ENCODE measurements around the gene TIMM17A.
A peak's percentile ranks its signal among the peaks of the same experiment; 100 is the strongest.

Gene TIMM17A

DNA sequence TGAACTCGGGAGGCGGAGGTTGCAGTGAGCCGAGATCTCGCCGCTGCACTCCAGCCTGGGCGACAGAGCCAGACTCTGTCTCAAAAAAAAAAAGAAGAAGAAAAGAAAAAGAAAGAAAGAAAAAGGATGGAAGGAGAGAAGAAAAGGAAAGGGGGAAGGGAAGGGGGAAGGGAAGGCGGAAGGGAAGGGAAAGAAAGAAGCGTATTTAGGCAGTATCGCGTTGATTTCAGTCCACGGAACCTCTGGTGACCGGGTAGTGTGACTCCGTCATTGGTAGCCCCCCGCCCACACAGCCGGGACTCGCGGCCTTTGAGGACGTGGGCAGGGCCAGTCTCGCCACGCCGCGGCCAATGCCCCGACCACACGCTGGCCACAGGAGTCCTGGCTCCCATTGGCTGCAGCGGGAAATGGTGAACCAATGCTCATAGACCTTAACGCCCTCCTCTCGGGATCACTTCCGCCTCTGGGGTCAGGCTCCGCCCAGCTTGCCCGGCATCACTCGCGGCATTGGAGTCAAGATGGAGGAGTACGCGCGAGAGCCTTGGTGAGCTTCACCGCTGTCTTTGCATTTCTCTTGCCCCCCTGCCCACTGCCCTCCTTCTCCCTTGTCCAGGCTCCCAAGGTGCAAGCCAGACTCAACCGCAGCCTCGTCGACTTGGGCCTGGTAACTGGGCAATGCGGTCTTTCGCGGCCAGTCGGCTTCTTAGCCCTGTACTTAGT, at the start of gene TIMM17A:
TIMM17A (plus strand) TSS at position 495 of the 720 bp plus-strand sequence; CDS start at position 519, 24 bp downstream.
- peak; percentile 91 for DNase-seq (ENCODE audit: low spot score)

DNA sequence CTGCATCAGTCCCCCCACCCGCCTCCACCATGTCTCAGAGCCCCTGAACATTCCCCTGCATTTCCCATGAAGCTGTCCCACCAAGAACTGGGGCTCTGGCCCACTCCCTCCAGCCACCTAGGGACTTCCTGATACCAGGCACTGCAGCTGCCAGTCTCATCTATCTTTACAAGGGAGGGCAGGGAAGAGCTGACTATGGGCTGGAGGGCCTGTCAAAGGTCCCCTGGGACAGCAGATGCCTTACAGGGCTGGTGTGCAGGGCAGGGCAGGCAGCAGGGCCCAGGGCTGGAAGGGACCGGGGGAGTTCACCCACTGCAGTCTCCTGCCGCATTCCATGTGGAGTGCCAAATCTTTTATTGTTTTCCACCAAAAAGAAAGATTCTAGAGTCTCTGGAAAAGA, 49.0 kb upstream of the TIMM17A start:
- DNase-seq (ENCODE audit: low spot score): no peak

DNA sequence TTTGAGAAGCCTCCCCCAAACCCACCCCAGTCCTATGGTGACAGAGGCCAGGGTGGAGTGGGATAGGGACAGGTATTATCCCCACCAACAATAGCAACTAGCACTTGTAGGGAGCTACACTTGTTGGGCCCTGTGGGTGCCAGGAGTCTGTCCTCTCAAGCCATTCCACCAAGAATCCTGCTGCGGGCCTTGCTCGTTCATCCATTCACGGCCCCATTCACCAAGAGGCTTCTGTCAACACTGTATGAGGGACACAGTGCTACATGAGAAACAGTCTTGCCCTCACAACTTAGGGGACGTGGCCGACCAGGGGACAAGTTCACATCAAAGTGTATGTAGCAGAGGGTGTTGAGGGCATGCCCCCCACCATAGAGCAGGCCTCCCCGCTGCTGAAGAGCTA, 47.7 kb upstream of the TIMM17A start:
- DNase-seq (ENCODE audit: low spot score): no peak

DNA sequence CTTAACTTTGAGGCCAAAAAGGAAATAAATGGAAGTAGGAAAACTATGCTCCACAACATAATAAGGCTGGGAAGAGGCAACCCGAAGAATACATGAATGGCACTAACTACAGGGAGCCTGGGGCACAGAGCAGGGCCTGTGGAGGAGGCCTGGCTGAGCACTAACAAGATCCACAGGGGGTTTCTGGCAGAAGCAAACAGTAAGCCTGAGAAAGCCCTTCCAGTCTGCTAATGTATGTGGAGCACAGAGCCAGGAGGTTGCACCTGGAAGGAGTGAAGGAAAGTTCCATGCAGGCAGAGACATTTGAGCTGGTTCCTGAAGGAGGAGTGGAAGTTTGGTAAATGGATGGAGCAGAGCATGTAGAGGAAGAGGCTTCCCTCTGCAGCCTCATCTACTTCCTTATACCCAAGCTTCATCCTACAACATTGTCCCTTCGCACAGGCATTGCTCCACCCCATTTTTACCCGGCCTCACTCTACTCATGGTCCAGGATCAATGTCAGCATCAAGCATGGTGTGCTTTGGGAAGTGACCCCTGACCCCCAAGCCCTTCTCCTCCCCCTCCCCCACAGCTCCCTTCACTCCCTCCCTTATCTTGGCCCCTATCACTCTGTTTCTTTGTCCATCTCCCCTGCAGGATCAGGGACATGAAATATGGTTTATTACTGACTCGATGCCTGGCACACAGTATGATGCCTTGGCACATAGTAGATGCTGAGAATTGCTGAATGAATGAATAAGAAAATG, 43.3 kb upstream of the TIMM17A start:
- DNase-seq (ENCODE audit: low spot score): no peak

DNA sequence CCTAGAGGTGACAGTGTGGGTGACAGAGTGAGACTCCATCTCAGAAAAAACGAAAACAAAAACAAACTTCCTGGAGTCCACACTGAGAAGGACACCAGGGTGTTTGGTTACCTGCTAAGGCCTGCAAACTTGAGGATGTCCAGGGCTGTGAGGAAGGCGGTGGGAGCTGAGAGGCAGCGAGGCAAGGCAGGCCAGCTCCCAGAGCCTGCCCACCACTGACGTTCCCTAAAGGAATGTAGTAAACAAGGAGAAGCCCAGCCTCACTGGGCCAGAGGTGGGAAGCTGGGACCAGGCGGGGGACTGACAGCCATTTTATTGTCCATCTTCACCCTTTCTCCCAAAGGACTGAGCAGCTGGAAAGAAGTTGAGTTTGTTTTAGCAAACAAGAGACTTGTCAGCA, 42.5 kb upstream of the TIMM17A start:
- no peak for DNase-seq (ENCODE audit: low spot score)

DNA sequence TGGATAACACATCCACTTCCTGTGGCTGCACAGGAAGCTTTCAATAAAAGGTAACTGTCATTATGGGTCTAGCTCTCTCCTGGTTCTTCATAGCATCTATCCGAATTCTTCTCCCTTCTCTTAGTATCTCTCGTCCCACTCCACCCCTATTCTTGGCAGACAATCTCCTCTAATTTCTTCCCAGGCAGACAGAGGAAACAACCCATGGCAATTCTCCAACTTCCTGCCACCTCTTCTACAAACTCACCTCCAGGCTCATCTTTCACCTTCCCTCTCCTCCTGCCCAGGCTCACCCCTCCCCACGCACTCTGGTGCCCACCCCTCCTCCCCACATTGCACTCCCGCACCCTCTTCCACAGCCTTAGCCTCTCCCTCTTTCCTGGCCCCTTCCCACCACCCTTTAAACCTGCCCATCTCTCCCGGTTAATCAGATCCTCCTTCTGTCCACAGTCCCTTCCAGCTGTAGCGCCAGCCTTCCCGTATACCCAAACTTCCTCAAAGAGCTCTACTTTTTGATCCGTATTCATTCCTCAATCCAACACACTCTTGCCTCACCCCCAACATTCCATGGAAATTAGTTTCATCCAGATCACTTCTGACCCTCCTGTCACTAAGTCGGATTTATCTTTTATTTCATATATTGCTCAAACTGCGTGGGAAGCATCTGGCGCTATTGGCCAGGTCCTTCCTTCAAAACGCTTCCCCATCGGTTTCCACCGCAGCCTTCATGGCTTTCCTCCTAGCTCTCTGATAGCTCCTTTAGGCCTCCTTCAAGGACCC, 40.7 kb upstream of the TIMM17A start:
- no peak for DNase-seq (ENCODE audit: low spot score)

DNA sequence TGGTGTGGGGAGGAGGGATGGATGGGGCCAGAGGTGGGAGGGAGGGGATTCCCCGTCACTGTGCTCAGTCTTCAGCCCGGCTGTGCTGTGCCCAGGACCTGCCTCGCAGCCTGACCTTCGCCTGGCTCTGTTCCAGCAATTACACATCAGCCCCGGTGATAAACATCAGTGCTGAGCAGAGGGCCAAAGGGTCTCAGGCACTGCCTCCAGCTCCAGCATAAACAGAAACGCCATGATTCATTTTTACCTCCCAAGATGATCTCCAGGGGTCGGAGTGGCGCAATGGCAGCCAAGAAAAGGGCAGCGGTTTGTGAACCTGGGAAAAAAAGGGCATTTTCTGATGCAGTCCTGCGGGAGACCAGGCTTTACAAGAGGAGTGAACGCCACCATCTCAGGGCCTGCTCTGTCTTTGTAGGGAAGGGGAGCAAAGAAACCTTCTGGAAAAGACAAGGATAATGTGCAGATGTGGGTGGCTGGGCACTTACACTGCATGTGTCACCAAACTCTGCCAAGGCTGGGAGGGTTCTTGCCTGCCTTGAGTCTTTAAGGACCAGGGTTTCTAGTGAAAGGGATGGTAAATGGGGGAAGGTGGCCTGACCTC, 38.6 kb upstream of the TIMM17A start:
- DNase-seq (ENCODE audit: low spot score): no peak

DNA sequence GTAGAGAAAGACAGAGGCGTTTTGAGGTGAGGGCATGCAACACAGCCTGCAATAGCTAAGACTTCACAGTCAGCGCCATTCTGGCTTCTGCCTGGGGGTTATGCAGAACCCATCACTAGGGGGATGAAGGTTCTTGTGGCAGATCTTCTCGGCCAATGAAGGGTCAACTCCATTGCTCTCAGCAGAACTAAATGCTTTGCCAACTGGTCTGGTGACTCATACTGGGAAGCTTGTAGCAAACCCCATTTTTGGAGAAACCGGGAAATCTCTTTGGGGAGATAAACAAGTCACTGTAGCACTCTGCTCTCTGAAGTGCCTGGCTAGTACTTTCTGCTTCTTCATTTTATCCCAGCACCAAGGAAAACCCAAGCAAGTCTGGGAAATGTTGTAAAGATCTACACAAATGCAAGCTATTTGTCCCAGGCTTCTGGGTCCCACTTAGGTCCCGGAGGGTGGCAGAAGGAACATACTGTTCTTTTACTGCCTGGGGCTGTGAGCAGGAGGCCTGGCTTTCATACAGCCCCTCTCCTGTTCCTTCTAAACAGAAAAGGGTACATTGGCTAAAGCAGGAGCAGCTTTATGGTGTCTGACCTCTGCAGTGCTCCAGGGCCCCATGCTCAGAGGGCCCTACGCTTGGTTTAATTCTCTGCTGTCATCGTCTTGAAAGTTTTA, 37.8 kb upstream of the TIMM17A start:
- DNase-seq (ENCODE audit: low spot score): no peak

DNA sequence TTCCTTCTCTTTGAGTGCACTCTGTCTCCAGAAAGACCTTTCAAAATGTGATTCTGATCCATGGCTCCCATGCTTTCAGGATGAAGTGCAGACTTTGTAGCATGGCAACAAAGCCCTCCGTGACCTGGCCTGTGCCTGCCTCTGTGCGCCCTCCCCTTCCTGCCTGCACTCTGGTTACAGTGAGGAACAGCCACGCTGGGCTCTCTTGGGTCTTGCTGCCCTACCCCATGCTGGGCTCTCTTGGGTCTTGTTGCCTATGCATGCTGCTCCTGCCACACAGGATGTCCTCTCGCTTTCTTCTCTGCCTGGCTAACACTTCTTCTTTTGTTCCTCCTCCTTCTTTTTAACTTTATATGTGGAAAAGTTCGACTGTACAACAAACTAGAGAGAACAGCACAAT, 37.0 kb upstream of the TIMM17A start:
- no peak for DNase-seq (ENCODE audit: low spot score)

DNA sequence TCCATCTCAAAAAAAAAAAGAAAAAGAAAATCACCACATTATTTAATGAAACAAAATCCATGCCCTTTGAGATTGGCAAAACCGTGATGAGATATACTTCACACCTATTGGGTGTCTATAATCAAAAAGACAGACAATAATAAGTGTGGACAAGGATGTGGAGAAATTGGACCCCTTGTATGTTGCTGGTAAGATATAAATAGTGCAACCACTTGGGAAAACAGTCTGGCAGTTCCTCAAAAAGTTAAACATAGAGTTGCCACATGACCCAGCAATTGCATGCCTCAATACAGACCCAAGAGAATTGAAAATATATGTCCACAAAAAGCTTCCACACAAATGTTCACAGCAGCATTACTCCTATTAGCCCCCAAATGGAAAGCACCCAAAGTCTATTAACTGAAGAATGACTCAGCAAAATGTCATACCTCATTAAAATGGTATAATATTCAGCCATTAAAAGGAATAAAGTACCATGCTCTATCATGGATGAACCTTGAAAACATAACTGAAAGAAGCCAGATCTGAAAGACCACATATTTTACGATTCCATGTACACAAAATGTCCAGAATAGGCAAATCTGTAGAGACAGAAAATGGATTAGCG, 33.2 kb upstream of the TIMM17A start:
- no peak for DNase-seq (ENCODE audit: low spot score)

DNA sequence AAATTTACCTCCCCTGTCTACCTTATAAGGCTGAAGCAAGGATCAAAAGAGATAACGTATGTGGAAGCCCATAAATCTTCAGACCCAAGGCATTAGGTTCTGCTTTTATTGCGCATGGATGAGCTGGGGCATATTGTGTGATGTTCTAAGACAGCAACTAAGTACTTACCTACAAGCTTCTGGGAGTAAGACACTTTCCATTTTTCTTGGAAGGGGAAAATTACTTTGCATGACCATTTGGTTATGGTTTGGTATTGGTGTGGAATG, 30.1 kb upstream of the TIMM17A start:
- DNase-seq (ENCODE audit: low spot score): no peak

DNA sequence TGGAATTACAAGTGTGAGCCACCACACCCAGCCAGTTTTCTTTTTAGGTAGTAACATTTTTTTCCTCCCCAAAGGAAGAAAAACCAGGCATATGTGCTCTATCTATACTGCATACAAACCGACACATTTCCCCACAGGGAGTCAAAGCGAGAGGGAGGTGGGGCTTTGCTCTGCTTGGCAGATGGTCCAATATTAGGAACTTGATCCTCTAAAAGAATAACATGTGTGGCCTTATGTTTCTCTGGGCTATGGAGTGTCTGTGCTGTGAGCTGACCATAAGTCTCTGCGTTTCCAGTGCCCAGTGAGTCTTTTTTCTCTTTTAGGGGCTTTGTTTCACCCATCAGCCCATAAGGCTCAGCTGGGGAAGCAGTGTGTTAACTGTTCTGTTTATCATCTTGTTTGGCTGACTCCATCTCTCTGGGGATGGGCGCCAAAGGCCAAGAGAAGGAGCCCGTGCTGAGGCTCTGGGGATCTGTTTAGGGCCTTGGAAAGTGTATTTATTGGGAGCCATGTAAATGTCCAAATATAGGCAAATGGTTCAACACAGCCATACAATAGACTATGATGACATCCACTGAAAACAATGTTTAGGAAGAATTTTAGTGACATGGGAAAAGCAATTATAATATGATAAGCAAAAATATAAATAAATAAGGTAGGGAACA, 29.2 kb upstream of the TIMM17A start:
- DNase-seq (ENCODE audit: low spot score): no peak

DNA sequence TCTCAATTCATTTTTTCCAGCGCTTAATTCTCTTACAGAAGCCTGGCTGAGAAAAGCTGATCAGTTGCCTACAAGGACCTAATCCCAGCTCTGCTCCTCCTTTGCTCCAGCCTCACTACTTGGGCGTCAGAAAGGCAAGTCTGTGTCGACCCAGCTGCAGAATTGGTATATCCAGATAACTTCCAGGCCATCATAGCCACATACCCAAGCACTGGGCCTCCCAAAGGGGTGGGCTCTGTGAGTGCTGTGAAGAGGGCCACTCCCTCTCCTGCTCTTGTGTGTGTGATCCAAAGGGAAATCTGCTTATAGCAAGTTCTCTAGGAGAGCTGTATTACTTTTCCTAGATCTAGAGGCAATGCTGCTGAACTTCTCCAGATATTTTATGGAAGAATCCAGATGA, 27.0 kb upstream of the TIMM17A start:
- no peak for DNase-seq (ENCODE audit: low spot score)

DNA sequence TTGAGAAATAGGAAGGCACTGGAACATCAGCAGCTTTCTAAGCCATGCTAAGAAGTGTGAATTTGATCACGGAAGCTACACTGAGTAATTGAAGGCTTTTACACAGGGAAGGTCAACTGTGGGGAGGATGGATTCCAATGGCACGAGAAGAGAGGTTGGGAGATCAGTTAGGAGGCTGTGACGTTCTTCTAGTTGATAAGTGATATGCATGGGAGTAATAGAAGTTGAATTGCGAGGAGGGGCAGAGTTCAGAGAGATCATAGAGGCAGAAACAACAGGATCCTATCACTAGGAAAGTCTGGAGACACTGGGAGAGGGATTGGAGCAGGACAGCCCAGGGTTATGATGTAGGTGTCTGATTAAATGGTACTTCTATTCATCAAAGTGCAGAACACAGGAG, 25.2 kb upstream of the TIMM17A start:
- no peak for DNase-seq (ENCODE audit: low spot score)

DNA sequence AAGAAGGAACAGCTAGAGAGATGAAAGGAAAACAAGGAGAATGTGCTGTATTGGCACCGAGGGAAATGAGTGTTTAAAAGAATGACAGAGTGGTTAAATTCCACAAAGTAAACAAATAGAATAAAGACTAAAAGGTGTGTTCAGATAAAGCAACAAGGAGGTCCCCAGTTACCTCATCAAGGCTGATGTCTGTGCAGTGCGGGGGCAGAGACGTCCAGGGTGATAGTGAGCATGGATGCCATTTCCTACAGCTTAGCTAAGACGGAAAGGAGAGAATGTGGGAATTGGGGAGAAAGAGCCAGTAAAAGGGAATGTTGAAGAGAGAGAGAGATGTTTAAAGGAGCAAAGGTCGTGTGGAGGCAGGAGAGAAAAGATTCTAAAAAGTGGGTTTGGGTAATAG, 24.5 kb upstream of the TIMM17A start:
- no peak for DNase-seq (ENCODE audit: low spot score)

DNA sequence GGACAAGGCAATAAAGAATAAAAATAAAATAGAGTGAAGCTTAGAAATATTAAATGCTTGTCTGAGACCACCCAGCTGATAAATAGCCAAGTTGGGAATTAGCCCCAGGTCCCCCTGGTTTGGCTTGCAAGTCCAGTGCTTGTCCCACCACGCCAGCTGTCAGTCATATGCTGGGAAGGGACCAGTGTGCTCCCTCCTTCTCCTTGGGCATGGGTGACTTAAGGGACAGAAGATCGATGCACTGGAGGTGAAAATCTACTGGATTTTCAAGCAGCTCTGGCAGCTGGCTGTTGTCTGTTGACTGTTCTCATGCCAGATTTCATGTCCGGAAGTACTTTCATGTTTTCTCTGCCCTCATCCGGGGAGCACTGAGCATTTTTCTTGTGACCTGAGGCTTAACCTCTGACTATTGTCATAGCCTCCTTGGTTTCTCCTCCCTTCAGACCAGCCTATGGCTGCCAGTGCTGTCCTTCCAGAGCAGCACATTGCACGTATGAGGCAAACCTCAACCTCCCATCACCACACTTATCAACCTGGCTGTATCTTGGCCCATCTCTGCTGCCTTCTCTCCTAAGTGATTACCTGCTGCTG, 21.4 kb upstream of the TIMM17A start:
- no peak for DNase-seq (ENCODE audit: low spot score)

DNA sequence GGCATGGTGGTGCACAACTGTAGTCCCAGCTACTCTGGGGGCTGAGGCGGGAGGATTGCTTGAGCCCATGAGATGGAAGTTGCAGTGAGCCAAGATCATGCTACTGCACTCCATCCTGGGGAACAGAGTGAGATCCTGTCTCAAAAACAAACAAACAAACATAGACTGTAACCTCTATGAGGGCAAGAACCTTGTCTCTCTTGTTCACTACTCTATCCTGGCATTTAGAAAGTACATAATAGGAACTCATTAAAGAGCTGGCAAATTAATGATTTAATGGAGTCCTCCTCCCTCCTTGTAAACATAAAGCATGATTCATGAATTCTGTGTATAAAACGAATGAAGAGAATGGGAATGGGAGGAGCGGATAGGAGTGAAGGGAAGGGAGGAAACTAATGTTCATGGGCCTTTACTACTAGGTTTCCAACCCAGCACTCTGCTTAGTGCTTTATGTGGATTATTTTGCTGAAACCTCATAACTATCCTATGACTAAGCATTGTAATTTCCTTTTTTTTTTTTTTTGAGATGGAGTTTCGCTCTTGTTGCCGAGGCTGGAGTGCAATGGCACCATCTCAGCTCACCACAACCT, 17.6 kb upstream of the TIMM17A start:
- no peak for DNase-seq (ENCODE audit: low spot score)

DNA sequence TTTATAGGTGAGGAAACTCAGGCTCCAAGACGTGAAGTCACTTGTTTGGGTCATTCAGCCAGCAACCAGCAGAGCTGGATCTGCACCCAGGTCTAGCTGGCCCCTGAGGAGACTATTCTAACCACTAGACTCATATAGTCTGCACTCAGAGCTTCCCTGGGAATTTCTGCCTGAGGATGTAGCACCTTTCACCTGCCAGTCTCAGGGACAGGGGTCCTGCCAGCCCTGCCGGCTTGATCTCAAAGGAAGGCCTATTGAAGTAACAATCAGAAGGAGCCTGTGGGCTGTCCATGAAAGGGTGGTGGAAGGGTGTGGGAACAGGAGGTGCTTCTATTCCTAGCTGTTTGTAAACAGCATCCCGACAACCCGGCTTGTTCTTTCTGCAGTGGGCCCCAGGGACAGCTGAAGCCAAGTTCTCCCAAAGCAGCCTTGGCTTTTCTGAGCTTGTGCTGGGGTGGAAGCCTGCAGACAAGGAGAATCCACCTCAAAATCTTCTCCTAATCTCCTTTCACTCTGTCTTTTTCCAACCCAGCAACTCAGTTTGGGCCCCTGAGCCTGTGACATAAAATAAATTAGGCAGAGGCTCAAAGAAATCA, 16.8 kb upstream of the TIMM17A start:
- no peak for DNase-seq (ENCODE audit: low spot score)

DNA sequence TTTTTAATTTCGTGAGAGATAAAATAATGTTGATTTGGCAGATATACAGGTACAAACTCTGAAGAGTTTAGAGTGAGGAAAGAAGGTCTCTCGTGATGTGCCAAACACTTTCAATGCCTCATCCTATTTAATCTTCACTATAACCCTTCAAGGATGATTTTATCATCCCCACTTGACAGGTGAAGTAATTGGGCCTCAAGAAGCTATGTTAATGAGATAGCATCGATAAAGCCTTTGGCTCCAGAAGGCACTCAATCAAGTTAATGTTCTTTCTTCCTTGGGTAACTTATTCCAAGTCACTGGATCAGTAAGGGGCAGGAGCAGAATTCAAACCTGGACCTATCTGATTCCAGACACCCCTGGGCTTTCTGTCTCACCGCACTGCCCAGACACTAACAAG, 16.2 kb upstream of the TIMM17A start:
- DNase-seq (ENCODE audit: low spot score): no peak

DNA sequence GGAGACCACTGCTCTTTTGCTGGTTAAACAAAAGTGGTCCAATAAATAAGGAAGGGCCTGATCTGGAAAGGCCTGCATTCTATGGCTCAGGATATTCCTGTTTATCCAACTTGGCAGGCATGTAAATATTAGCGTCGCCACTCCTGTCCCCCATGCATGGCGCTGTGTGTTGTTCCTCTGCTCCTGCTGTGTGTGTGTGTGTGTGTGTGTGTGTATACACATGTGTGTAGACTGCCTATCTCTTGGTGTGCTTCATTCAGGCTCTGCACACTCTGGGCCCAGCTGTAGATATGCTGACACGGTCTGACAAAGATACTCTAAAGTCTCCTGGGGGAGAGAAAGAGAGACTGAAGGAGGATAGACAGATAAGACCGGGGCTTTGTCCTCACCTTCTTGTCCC, 15.7 kb upstream of the TIMM17A start:
- no peak for DNase-seq (ENCODE audit: low spot score)

All from CD4-positive, alpha-beta T cell treated with Interleukin-15 for 4 hours (primary cell).